ENCODE data around the gene LMO3. TPM values are rescaled to one million over a fixed set of nuclear protein-coding genes. Genes with fewer than 3 reads are reported as not detected.

Gene LMO3
- total RNA-seq, 1 experiment from 2014 or later = 36.2 TPM

DNA sequence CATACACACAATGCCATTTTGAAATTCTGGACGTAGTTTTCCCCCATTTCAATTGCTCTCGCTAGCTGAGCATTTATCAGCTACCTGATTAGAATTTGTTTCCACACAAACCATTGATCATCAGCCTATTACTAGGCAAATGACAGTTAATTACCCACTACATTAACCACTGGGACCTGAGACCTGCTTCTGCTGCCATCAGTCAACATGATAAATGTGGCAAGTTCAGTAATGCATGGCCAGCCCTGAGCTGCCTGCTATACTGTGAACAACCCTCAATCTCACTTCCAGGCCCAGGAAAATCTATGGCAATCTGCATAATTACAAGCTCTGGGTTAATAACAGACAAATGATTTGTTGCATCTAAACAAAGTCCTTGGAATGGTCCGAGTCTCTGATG lies 43.5 kb downstream of the LMO3 start:
- Histone ChIP-seq H3K27me3 (replicated peaks; ENCODE audit: insufficient read depth, low read depth, low read length, poor library complexity) (no peaks in the 10 kb centered on the region), H3K4me1 (ENCODE audit: insufficient read depth, low read length, poor library complexity, severe bottlenecking) (peaks cover 21% of the 10 kb centered on the region), H3K9me3 (ENCODE audit: low read depth, low read length, poor library complexity, severe bottlenecking) (no peaks in the 10 kb centered on the region), H3K27ac (ENCODE audit: low read depth, low read length, poor library complexity, severe bottlenecking) (no peak overlapping the region), H3K36me3 (ENCODE audit: insufficient read depth, low read length, poor library complexity, severe bottlenecking) (no peaks in the 10 kb centered on the region), H3K4me3 (ENCODE audit: low read depth, low read length, poor library complexity, severe bottlenecking) (no peak overlapping the region)
- BruUV-seq (replicated peaks) = no TSS peak
- DNase-seq (ENCODE audit: low spot score) = no peak
- POLR2A ChIA-PET (ENCODE audit: low non-redundant PET) = no interaction called here
- TF ChIP-seq, protein P1, sequence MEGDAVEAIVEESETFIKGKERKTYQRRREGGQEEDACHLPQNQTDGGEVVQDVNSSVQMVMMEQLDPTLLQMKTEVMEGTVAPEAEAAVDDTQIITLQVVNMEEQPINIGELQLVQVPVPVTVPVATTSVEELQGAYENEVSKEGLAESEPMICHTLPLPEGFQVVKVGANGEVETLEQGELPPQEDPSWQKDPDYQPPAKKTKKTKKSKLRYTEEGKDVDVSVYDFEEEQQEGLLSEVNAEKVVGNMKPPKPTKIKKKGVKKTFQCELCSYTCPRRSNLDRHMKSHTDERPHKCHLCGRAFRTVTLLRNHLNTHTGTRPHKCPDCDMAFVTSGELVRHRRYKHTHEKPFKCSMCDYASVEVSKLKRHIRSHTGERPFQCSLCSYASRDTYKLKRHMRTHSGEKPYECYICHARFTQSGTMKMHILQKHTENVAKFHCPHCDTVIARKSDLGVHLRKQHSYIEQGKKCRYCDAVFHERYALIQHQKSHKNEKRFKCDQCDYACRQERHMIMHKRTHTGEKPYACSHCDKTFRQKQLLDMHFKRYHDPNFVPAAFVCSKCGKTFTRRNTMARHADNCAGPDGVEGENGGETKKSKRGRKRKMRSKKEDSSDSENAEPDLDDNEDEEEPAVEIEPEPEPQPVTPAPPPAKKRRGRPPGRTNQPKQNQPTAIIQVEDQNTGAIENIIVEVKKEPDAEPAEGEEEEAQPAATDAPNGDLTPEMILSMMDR (conservative IDR thresholded peaks at IDR 0.05; ENCODE audit: low read depth, low read length) = no peak
- TF ChIP-seq EZH2 (IDR thresholded peaks at IDR 0.05; ENCODE audit: borderline replicate concordance, low read depth, low read length, poor library complexity, severe bottlenecking) = no peak
- CTCF ChIA-PET = no interaction called here
- intact Hi-C loops (cut with micrococcal nuclease; ENCODE audit: unreplicated experiment) = no loop called here

DNA sequence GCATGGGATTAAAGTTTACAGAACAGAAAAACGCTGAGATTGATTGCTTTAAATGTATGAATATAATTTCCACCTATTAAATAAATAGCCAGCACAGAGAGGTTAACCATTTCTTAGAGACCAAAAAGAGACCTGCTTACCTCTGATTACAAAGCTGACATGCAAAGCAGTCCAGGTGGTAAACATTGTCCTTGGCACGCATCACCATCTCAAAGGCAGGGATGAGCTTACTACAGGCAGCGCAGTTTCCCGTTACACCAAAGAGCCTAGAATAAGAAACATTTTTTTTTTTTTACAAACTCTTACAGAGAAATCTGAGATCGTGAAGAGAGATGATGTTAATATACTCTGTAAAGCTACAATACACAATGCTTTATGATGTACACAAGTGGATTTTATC lies 45.7 kb downstream of the LMO3 start:
- ChIA-PET CTCF (no interaction called here), POLR2A (ENCODE audit: low non-redundant PET) (interaction anchor here (0.6 kb wide), 1 partner anchor 1464 kb away, joined by 3 read pairs; no protein-coding TSS in a partner anchor)
- H3K9me3 ChIP-seq (ENCODE audit: low read depth, low read length, poor library complexity, severe bottlenecking) = no peaks in the 10 kb centered on the region
- H3K27me3 ChIP-seq (replicated peaks; ENCODE audit: insufficient read depth, low read depth, low read length, poor library complexity) = no peaks in the 10 kb centered on the region
- intact Hi-C loops (cut with micrococcal nuclease; ENCODE audit: unreplicated experiment) = no loop called here
- H3K4me1 ChIP-seq (ENCODE audit: insufficient read depth, low read length, poor library complexity, severe bottlenecking) = peaks cover 21% of the 10 kb centered on the region
- no TSS peak for BruUV-seq (replicated peaks)
- DNase-seq (ENCODE audit: low spot score) = no peak
- H3K4me3 ChIP-seq (ENCODE audit: low read depth, low read length, poor library complexity, severe bottlenecking) = no peak overlapping the region
- no peak overlapping the region for H3K27ac ChIP-seq (ENCODE audit: low read depth, low read length, poor library complexity, severe bottlenecking)
- TF ChIP-seq, protein P1 (conservative IDR thresholded peaks at IDR 0.05; ENCODE audit: low read depth, low read length) = no peak
- no peak for TF ChIP-seq EZH2 (IDR thresholded peaks at IDR 0.05; ENCODE audit: borderline replicate concordance, low read depth, low read length, poor library complexity, severe bottlenecking)
- no peaks in the 10 kb centered on the region for H3K36me3 ChIP-seq (ENCODE audit: insufficient read depth, low read length, poor library complexity, severe bottlenecking)

- BruUV-seq (replicated peaks) = no TSS peak
- CTCF ChIA-PET = no interaction called here
- DNase-seq (ENCODE audit: low spot score) = no peak
Observed at GRCh38 chr12:16555630-16556029, 50.3 kb downstream of the LMO3 start.

More at GRCh38 chr12:16555630-16556029, 50.3 kb downstream of the LMO3 start:
- TF ChIP-seq, protein P1 (conservative IDR thresholded peaks at IDR 0.05; ENCODE audit: low read depth, low read length) = no peak
- no peak for TF ChIP-seq EZH2 (IDR thresholded peaks at IDR 0.05; ENCODE audit: borderline replicate concordance, low read depth, low read length, poor library complexity, severe bottlenecking)
- Histone ChIP-seq H3K4me3 (ENCODE audit: low read depth, low read length, poor library complexity, severe bottlenecking) (no peak overlapping the region), H3K27me3 (replicated peaks; ENCODE audit: insufficient read depth, low read depth, low read length, poor library complexity) (no peaks in the 10 kb centered on the region), H3K36me3 (ENCODE audit: insufficient read depth, low read length, poor library complexity, severe bottlenecking) (no peaks in the 10 kb centered on the region), H3K27ac (ENCODE audit: low read depth, low read length, poor library complexity, severe bottlenecking) (no peak overlapping the region), H3K9me3 (ENCODE audit: low read depth, low read length, poor library complexity, severe bottlenecking) (no peaks in the 10 kb centered on the region), H3K4me1 (ENCODE audit: insufficient read depth, low read length, poor library complexity, severe bottlenecking) (no peaks in the 10 kb centered on the region)
- intact Hi-C loops (cut with micrococcal nuclease; ENCODE audit: unreplicated experiment) = no loop called here
- POLR2A ChIA-PET (ENCODE audit: low non-redundant PET) = no interaction called here
